ENCODE results near the gene NTRK1.

DNA sequence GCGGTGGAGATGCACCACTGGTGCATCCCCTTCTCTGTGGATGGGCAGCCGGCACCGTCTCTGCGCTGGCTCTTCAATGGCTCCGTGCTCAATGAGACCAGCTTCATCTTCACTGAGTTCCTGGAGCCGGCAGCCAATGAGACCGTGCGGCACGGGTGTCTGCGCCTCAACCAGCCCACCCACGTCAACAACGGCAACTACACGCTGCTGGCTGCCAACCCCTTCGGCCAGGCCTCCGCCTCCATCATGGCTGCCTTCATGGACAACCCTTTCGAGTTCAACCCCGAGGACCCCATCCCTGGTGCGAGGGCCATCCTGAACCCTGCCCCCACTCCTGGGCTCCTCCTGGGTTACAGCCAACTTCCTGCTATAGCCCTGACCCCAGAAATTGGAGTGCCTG lies 13.0 kb downstream of the NTRK1 start:
- TF ChIP-seq CTCF (IDR thresholded peaks at IDR 0.05) (no peak), POLR2A (IDR thresholded peaks at IDR 0.05) (no peak)
